GM19035 (cell line): ENCODE results near the gene MACROD2.
"Not testable (repeated sequence)": the region's sequence is repeated elsewhere in the genome, so short reads cannot be mapped to it uniquely, and the experiment has no call there.

Experiments
- ATAC-seq: cut with Tn5 transposase; IDR thresholded peaks from one replicate; pipeline ENCODE4 v1.9.1; 2021; ENCODE audit not compliant: unreplicated experiment

The MACROD2 gene

DNA sequence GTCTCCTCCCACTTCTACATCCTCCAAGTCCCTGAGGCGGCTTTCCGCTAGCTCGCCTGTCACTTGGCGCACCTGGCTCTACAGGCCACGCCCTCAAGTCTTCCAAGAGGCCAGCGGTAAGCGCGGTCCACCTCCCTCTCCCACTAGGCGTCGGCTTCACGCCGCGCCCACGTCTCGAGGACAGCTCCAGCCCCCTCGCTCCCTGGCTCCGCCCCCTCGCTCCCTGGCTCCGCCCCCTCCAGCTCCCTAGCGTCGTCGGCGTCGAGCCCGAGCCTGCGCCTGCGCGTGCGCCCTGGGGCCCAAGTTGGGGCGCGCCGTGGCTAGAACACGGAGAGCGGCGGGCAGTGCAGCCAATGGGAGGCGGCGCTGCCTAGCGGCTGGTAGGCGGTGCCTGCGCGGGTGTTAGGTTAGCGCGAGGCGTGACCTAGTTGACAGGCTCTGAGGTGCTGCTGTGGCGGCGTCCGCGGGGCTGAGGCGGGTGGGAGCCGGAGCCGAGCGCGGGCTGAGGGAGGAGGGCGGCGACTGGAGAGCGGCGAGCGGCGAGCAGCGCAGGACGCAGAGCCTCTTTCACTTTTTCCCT, at the start of gene MACROD2:
MACROD2 (plus strand) TSS at position 431 of the 580 bp plus-strand sequence.
- no peak for ATAC-seq

GRCh38 chr20:13947719-13948118, 47.6 kb upstream of the MACROD2 start:
- no peak for ATAC-seq

DNA sequence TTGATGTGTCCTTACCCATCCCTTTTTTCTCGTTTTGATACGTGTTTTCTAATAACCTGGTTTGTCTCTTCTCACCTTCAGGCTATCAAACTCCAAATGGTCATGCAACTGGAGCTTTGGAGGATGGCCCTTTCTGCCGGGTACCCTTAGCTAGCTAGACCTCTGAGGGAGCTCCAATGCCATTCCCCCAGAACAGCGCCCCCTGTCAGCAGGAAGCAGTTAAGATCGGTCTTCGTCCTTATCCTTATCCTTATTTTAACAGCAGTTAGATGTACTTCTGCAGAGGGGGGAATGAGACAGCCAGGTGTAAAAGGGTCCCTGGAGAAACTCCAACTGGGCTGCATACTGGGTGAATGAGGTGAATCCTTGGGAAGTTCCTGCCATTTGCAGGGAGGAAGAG, 42.1 kb upstream of the MACROD2 start:
- no peak for ATAC-seq

- ATAC-seq: no peak
Measured at GRCh38 chr20:13960119-13960518, 35.2 kb upstream of the MACROD2 start.

DNA sequence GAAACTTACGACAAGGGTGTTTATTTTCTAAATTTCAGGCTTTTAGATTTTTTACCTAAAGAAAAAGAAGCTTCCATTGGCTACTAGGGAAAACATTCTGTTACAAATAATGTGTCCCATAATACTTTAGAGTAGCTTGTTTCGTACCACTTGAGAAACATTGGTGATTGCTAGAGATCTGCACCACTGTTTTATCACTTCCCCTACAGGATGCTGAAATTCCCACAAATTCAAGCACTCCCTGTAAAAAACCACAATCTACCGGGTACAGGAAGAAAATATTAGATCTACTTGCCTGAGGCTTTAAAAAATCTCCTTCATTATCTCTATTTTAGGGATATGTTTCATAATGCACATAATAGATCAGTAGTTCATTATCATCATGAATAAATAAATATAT, 34.8 kb upstream of the MACROD2 start:
- no peak for ATAC-seq

- no peak for ATAC-seq
Measured at GRCh38 chr20:13984211-13984610, 11.1 kb upstream of the MACROD2 start.

- no peak for ATAC-seq
Measured at GRCh38 chr20:13990465-13990864, 4.9 kb upstream of the MACROD2 start, which contains the start of gene SEL1L2. SEL1L2 (minus strand) TSS chr20:13990614; CDS start chr20:13990534, 80 bp downstream.

- no peak for ATAC-seq
Measured at GRCh38 chr20:13991311-13991710, 4.0 kb upstream of the MACROD2 start.

DNA sequence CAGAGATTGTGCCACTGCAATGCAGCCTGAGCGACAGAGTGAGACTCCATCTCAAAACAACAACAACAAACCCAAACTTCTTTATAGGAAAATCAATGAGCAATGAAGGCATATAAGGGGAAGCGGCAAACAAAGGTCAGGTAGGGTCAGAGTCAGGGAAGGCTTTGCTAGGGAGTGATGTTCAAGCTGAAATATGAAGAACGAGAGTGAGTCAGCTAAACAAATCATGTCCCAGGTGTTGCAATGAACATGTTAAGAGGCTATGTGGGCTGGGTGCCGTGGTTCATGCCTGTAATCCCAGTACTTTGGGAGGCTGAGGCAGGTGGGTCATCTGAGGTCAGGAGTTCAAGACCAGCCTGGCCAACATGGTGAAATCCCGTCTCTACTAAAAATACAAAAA, 3.4 kb upstream of the MACROD2 start:
- ATAC-seq: not testable (repeated sequence)

DNA sequence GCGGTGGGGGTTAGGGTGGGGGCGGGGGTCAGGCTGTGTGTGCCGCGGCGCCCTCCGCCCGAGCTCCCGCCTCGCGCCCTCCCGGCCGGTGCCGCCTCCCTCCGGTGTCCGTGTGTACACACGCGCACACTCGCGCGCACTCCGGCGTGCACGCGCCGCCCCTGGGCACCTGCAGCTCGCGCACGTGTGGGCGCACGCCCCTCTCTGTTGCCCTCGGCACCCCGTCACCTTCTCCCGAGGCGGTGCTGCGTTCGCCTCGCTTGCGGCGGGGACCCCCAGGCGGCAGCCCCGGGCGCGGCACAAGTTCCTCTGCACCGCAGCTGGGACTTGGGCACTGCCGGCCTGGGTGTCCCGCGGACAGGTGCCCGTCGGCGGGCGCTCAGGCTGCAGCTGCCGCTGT, 525 bp downstream of the MACROD2 start:
- no peak for ATAC-seq

GRCh38 chr20:13996265-13996664, 949 bp downstream of the MACROD2 start:
- ATAC-seq: no peak

DNA sequence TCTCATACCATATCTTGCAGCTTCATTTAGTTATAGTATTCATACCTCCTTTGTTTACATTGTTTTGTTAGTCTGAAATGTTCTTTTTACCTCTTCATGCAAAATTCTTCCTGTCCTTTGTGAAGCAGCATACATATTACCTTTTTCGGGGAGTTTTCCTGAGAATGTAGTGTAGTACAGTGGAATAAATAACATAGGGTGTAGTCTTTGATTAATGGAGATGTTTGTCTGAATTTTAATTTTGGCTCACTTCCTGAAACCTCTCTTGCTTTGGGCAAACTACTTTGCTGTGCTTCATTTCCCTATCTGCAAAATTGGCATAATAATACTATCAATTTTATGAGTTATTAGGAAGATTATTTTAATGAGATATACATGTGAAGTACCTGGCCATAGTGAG, 5.6 kb downstream of the MACROD2 start:
- no peak for ATAC-seq

- ATAC-seq: no peak
Measured at GRCh38 chr20:14005996-14006395, 10.7 kb downstream of the MACROD2 start.

- ATAC-seq: no peak
Measured at GRCh38 chr20:14009208-14009607, 13.9 kb downstream of the MACROD2 start.

DNA sequence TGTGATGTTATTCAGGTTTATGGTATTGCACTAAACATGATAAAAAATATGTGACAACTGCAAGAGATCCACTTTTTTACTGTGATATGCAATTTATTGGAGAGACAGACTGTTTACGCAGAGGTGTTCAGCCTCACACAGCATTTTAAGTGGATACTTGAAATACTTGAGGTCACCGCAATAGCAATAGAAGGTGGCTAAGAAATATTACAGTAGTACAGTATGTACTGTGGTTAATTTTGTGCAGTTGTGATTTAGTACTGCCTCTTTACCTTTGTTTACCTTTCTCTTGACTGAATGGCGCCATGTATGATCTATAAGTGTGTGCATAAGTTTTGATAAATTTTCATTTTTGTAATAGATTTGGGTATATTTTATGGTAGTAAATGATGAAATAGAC, 17.4 kb downstream of the MACROD2 start:
- ATAC-seq: no peak

GRCh38 chr20:14030991-14031390, 35.7 kb downstream of the MACROD2 start:
- ATAC-seq: no peak

DNA sequence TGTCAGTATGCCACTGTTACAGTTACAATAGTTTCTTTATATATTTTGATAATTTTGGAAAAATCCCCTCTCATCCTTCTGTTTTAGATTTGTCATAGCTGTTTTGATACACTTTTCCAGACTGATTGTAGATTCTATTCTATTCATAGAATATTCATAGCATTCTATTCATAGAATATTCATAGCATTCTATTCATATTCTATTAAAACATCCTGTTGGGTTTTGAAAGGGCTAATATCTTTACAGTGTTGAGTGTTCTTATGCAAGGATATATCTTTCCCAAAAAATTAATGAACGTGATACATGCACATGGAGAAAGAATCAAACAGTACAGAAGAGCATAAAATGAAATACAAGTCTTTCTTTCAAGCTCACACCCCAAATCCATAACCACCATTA, 38.0 kb downstream of the MACROD2 start:
- ATAC-seq: no peak

DNA sequence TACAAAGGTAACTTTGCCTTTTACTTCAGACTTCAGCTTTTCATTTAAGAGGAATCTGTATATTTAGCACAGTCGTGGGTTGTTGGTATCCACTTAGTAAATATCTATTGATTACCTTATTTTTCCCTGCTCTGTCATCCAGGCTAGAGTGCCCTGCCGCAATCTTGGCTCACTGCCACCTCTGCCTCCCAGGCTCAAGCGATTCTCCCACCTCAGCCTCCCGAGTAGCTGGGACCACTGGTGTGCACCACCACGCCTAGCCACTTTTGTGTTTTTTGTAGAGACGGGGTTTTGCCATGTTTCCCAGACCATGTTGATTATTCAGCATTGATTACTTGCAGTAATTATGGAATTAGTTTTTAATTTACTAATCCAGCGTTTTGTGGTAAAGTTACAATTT, 41.3 kb downstream of the MACROD2 start:
- no peak for ATAC-seq

- not testable (repeated sequence) for ATAC-seq
Measured at GRCh38 chr20:14044712-14045276, 49.5 kb downstream of the MACROD2 start.

DNA sequence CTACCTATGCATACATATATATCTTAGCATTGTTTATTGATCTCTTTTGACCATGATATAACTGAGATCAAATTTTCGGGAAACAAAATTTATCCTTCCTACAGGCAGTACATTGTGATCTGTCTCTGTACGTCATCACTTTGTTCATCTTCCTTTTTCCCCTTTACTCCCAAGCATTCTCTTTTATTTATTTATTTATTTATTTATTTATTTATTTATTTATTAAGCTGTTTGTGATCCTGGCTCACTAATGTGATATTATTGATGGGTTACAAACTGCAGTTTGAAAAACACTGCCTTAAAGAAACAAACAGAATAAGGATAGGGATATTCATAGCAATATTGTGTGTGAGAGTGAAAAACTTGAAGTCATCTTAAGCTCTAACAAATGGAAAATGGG, 51.2 kb downstream of the MACROD2 start:
- ATAC-seq: no peak

GRCh38 chr20:14049111-14049510, 53.8 kb downstream of the MACROD2 start:
- peak; percentile 74 for ATAC-seq

DNA sequence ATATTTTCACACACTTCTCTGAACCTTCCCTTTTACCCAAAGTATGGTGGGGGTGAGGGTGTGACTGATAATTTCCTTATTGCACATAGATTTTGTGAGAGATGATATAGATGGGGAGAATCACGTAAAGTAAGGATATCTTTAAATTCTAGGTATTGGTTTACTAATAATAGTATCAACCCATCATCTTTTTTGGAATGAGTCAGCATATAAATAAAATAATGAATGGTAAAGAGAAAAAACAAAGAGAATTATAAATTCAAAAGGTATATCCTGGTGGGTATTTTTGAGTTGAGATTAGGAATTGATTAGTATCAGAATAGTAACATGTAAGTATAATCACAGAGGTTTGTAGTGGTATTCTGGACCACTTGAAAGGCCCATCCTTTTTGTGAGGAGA, 56.1 kb downstream of the MACROD2 start:
- ATAC-seq: no peak

DNA sequence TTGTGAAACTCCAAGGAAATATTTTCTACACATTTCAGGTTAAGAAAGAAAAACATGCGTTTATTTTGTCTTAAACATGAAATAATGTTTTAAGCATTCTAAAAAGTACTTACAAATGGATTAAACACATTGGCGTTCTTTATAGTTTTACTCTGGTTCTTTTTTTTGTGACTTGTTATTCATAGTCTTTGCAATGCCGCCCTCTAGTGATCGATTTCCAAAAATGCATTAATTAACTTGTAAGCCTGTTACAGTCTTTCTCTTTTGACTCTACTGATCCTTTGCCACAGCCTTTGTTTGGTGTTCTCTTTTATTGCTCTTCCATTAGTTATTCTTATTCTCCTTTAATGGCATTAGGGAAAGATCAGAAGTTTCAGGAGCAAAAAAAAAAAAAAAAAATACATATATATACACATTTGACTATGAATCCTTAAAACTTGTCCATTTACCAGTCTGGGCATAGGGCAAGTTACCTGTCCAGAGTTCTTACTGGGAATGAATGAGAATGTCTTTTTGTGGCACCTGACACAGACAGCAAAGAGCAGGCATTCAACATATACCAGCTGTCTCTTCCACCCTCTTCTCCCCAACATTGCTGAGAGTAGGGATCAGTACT, 59.9 kb downstream of the MACROD2 start:
- no peak for ATAC-seq
